ENCODE results near the gene MITF. TPM values are rescaled to one million over a fixed set of nuclear protein-coding genes. Genes with fewer than 3 reads are reported as not detected.

Gene MITF
- polyA plus RNA-seq, 1 of the 3 experiments (the other 2 are of a cell fraction), result 1.7 TPM

DNA sequence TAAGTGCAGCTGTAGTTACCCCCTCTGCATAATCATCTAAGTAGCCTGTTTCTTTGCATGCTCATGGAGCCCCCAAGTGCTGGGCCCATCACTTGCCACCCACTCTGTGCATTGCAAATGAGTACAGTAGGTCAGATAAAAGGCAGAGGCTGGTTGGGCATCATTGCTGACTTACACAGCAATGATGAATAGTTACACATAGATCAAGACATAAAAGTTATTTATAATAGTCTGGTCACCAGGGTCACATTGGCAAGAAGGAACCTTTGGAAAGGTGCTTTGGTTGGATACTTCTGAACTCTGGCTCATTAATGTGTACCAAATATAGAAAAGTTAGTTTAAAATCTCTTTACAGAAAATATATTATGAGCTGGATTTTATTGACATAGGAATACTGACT lies 111.6 kb downstream of the MITF start:
- CTCF ChIA-PET, result interaction anchor here (1.1 to 2.4 kb wide), 2 partner anchors 15 to 160 kb away, joined by 3 to 8 read pairs; no protein-coding TSS in a partner anchor

DNA sequence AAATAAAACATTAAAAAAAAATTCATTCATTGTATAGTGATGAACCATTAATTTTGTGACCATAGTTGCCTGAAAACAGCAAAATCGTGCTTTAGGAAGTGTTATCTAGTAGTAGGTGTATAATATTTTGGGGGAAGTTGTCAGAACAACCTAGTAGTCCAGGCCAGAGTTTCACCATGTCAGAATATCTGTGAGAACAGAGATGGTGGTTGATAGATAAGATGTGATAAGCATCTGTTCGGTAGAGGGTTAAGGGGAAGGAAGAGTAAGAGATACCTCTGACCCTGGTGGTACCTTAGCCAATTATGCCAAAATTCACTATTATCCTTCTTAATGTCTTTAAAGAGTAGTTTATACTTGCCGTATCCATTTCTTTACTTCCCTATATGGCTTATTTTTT lies 113.8 kb downstream of the MITF start:
- Histone ChIP-seq H4K20me1 (ENCODE audit: insufficient read depth) (no peaks in the 10 kb centered on the region), H3K4me2 (no peak overlapping the region), H3K4me1 (ENCODE audit: control insufficient read depth in 1 of 2, insufficient read depth in 2 of 2, low read depth in 1 of 2, low read length in 1 of 2) (peaks cover 0 to 6% of the 10 kb centered on the region in 2 experiments; a peak in 1 of 4 replicates), H3K79me2 (ENCODE audit: insufficient read depth) (no peaks in the 10 kb centered on the region), H2AFZ (ENCODE audit: low read depth) (no peak overlapping the region), H3K4me3 (ENCODE audit: low read depth in 2 of 2, low read length in 1 of 2) (no peak overlapping the region), H3K36me3 (replicated peaks in 1 of 2; ENCODE audit: control insufficient read depth in 1 of 2, insufficient read depth in 2 of 2, low read length in 1 of 2) (no peaks in the 10 kb centered on the region), H3K27ac (ENCODE audit: low read depth in 2 of 2, low read length in 1 of 2) (no peak overlapping the region), H3K27me3 (ENCODE audit: insufficient read depth) (no peaks in the 10 kb centered on the region), H3F3A (replicated peaks; ENCODE audit: insufficient read depth) (peaks cover under 1% of the 10 kb centered on the region), H3K9me3 (no peaks in the 10 kb centered on the region), H3K9me2 (no peaks in the 10 kb centered on the region), H3K9ac (no peak overlapping the region)
- TF ChIP-seq YY1 (IDR thresholded peaks at IDR 0.05; ENCODE audit: low read depth), result no peak
- TF ChIP-seq, protein P1, sequence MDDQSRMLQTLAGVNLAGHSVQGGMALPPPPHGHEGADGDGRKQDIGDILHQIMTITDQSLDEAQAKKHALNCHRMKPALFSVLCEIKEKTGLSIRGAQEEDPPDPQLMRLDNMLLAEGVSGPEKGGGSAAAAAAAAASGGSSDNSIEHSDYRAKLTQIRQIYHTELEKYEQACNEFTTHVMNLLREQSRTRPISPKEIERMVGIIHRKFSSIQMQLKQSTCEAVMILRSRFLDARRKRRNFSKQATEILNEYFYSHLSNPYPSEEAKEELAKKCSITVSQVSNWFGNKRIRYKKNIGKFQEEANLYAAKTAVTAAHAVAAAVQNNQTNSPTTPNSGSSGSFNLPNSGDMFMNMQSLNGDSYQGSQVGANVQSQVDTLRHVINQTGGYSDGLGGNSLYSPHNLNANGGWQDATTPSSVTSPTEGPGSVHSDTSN (IDR thresholded peaks at IDR 0.05), result no peak
- no peak for TF ChIP-seq FOXM1 (IDR thresholded peaks at IDR 0.05; ENCODE audit: low read depth)
- TF ChIP-seq, protein P2, sequence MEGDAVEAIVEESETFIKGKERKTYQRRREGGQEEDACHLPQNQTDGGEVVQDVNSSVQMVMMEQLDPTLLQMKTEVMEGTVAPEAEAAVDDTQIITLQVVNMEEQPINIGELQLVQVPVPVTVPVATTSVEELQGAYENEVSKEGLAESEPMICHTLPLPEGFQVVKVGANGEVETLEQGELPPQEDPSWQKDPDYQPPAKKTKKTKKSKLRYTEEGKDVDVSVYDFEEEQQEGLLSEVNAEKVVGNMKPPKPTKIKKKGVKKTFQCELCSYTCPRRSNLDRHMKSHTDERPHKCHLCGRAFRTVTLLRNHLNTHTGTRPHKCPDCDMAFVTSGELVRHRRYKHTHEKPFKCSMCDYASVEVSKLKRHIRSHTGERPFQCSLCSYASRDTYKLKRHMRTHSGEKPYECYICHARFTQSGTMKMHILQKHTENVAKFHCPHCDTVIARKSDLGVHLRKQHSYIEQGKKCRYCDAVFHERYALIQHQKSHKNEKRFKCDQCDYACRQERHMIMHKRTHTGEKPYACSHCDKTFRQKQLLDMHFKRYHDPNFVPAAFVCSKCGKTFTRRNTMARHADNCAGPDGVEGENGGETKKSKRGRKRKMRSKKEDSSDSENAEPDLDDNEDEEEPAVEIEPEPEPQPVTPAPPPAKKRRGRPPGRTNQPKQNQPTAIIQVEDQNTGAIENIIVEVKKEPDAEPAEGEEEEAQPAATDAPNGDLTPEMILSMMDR (IDR thresholded peaks at IDR 0.05), result no peak
- 83% methylated on average over 3 of the region's 3 CpGs for WGBS (ENCODE audit: low lambda C conversion rate)
- DNase-seq, result no peak
- ChIA-PET CTCF (interaction anchor here (0.8 to 1.0 kb wide), 2 partner anchors 12 to 60 kb away, joined by 3 read pairs; no protein-coding TSS in a partner anchor), POLR2A (no interaction called here)

More for the DNA sequence above, 111.6 kb downstream of the MITF start:
- no peak overlapping the region for H3K27ac ChIP-seq (ENCODE audit: low read depth in 2 of 2, low read length in 1 of 2)
- no peak overlapping the region for H3K9ac ChIP-seq
- POLR2A ChIA-PET, result no interaction called here
- H3K4me3 ChIP-seq (ENCODE audit: low read depth in 2 of 2, low read length in 1 of 2), result no peak overlapping the region
- H3K9me2 ChIP-seq, result no peaks in the 10 kb centered on the region
- H3K79me2 ChIP-seq (ENCODE audit: insufficient read depth), result no peaks in the 10 kb centered on the region
- no peaks in the 10 kb centered on the region for H3K9me3 ChIP-seq
- no peaks in the 10 kb centered on the region for H3K27me3 ChIP-seq (ENCODE audit: insufficient read depth)
- H3K4me1 ChIP-seq (ENCODE audit: control insufficient read depth in 1 of 2, insufficient read depth in 2 of 2, low read depth in 1 of 2, low read length in 1 of 2), result peaks cover 0 to 4% of the 10 kb centered on the region in 2 experiments; a peak in 1 of 4 replicates
- H4K20me1 ChIP-seq (ENCODE audit: insufficient read depth), result no peaks in the 10 kb centered on the region
- no peak overlapping the region for H2AFZ ChIP-seq (ENCODE audit: low read depth)
- DNase-seq, result no peak
- no peaks in the 10 kb centered on the region for H3K36me3 ChIP-seq (replicated peaks in 1 of 2; ENCODE audit: control insufficient read depth in 1 of 2, insufficient read depth in 2 of 2, low read length in 1 of 2)
- H3K4me2 ChIP-seq, result no peak overlapping the region
- TF ChIP-seq ELF1 (IDR thresholded peaks at IDR 0.05) (no peak), NFIC (IDR thresholded peaks at IDR 0.05; ENCODE audit: borderline replicate concordance) (no peak), TEAD4 (IDR thresholded peaks at IDR 0.05; ENCODE audit: borderline replicate concordance, insufficient read depth) (no peak), POLR2AphosphoS5 (IDR thresholded peaks at IDR 0.05; ENCODE audit: low read depth, low read length) (no peak), RAD21 (IDR thresholded peaks at IDR 0.05; ENCODE audit: low read length) (no peak)
- H3F3A ChIP-seq (replicated peaks; ENCODE audit: insufficient read depth), result peaks cover 5% of the 10 kb centered on the region
